ENCODE data around the gene RNF181. TPM values are rescaled to one million over a fixed set of nuclear protein-coding genes. Genes with fewer than 3 reads are reported as not detected.

Gene RNF181
- polyA plus RNA-seq, 12 donors, result 50.8 to 72.4 (median 61.3) TPM; not detected in 1

DNA sequence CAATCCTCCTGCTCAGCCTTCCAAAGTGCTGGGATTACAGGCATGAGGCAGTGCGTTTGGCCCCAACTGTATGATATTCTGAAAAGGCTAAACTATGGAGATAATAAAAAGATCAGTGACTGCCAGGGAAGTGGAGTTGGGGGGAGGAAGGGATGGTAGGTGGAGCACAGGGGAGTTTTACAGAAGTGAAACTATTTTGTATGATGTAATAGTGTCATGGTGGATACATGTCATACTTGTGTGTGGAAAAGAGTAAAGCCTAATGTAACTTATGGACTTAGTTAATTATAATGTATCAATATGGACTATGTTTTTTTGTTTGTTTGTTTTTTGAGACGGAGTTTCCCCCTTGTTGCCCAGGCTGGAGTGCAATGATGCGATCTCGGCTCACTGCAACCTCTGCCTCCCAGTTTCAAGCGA, 31.4 kb upstream of the RNF181 start:
- no peak for DNase-seq

DNA sequence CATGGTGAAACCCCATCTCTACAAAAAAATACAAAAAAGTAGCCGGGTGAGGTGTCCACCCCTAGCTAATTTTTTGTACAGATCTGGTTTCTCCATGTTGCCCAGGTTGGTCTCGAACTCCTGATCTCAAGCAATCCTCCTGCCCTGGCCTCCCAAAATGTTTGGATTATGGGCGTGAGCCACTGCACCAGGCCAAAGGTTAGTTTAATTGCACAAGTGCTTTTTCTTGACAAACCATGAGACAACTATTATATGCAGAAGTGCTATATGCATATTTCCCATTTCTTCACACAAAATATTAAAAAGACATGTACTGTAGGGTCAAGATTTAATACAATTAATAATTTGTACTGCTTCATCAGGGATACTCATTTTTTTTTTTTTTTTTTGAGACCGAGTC, 29.3 kb upstream of the RNF181 start:
- DNase-seq, result no peak

DNA sequence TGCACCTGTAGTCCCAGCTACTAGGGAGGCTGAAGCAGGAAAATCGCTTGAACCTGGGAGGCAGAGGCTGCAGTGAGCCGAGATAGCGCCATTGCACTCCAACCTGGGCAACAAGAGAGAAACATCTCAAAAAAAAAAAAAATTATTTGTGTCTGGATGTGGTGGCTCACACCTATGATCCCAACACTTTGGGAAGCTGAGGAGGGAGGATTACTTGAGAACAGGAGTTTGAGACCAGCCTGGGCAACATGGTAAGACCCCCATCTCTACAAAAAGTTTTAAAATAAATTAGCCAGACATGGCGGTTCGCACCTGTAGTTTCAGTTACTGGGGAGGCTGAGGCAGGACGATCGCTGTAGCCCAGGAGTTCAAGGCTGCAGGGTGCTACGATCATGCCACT, 19.8 kb upstream of the RNF181 start:
- no peak for DNase-seq

DNA sequence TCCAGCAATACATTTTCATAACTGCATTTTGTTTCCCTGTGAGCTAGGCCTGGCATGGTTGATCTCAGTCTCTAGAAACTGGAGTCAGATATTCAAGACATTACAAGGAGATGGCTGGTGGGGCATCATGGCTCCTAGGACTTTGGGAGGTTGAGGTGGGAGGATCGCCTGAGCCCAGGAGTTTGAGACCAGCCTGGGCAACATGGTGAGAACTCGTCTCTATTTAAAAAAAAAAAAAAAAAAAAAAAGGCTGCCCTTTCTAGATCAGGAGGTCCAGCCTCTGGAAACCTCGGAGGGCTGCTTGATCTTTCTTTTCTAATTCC, 18.5 kb upstream of the RNF181 start:
- DNase-seq, result no peak

DNA sequence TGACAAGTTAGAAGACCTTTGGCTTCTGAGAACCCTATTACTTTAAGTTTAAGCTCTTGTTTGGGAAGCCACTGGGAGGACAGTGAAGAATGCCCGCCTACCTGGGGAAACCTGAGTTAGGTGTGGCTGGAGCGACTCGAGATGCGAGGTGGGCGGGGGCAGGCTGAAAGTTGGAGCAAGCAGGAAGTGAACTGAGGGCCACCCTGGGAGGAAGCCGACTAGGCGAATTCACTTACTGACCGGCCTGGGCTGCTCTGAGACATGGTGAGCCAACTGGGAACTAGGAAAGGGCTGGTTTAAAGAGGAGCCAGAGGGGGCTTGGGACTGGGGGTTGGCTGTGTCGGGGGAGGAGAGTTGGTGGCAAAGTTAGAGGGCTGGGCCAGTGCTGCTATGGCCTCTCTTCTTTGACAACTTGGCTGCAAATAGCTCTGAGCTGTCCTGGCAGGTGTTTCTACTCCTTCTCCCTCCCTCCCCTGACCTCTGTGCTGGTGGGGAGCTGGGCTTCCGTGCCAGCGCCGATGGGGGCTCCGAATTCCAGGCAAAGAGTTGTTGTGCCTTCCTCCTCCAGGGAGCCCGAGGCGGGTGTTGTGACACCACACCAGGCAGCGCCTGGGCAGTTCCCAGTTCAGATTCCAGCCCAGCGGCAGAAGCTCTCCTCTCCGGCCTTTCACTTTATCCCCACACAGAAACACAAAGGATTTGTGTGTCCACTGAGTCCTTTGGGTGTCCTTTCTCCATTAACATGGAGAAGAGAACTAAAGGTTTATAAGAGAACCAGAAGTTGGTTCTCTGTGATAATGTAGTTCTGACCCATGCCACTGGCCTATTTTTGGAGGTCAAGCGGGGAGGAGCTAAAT, 17.9 kb upstream of the RNF181 start, which contains the start of gene VAMP8:
VAMP8 (plus strand) TSS at position 201 of the 857 bp plus-strand sequence; CDS start at position 262, 61 bp downstream.
- DNase-seq, result no peak

DNA sequence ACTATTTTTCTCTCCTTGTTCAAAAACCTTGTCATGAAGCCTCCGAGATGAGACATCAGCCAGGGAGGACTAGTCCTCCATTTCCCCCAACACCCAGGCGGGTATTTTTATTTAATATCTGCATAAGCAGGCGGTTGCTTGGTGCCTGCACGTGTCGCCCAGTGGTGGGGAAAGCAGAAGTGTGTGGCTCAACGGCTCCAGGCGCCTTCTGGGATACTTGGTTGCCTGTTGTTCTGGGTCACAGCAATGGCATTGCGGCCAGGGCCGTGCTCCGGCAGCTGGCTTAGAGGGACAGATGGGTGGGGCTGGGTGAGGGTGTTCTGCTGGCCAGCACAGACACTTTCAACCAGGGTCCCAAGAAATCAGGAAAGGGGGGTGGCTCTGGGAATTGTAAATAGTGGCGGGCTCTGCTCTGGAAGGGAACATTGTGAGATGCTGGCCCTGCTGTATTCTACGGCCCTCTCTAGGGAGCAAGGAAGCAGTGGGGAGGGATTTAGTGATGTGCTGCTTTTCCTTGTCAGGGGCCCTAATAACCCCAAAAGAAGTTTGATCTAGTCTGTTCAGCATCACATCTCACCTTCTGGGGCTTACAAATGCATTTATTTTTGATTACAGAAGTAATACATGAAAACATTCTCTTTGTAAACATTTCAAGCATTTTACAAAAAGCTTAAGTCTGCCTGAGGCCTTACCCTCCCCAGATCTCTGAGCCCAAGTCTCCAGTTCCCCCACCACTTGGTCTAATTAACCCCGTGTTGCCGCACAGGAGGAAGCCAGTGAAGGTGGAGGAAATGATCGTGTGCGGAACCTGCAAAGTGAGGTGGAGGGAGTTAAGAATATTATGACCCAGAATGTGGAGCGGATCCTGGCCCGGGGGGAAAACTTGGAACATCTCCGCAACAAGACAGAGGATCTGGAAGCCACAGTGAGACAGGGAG, 17.0 kb upstream of the RNF181 start:
- DNase-seq, result no peak

DNA sequence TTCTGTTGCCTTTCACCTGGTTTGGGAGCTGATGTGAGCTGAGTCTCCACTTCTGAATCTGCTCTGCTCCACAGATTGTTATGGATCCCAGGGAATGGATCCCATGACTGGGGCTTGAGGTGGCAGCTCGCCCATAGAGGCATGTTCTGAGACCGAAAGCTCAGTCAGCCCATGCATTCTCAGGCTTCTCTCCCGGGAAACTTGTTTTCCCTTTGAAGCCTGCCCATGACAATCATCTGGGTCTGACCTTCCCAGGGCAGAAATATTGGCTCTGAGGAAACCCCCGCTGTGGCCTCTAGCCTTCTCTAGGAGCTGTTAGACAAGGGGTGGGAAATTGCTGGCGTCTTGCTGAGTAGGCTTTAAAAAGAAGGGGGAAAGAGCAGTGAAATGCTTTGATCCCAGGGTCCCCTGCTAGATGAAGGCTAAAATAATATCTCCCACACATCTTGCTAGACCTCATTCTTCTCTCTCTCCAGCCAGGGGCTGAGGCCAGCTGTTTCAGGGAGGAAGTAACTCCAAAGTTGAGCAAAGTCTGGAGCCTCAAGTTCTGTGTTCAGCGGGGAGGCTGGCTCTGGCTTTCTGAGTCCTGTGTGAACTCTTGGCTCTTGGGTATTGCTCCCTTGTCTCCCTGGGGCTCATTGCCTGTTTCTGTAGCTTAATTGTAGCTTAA, 16.1 kb upstream of the RNF181 start:
- DNase-seq, result no peak

DNA sequence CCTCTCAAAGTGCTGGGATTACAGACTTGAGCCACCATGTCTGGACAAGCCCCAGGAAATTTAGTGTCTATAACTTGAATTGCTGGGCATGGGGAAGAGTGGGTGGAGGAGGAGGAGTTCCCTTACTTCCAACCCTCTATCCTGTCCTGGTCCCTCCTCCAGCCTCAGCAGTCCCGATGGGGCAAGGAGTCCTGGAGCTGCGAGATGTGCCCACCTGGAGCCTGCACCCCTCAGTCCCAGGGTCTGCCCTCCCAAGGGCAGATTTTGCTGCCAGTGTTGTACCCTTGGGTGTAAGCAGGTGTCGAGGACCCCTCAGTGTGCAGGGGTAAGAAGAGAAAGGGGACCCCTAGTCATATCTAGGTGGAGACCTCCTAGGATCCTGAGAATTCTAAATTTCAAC, 15.3 kb upstream of the RNF181 start:
- DNase-seq, result no peak

DNA sequence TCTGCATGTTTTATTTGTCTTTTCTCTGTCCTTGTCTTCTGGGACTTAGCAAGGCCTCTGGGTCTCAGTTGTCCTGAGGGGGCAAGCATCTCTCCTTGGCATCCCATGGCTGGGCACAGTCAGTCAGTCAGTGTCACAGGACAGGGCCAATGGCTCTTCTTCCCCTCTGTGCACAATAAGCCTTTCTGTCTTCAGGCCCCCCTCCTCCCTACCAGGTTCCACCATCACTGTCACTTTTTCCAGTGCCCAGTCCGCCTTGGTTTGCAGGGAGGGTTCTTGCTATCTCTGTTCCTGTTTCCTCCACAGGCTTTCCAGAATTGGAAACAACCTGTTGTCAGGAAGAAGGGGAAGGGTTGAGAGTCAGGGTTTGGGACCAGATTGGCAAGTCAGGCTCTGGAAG, 13.1 kb upstream of the RNF181 start:
- DNase-seq, result no peak

DNA sequence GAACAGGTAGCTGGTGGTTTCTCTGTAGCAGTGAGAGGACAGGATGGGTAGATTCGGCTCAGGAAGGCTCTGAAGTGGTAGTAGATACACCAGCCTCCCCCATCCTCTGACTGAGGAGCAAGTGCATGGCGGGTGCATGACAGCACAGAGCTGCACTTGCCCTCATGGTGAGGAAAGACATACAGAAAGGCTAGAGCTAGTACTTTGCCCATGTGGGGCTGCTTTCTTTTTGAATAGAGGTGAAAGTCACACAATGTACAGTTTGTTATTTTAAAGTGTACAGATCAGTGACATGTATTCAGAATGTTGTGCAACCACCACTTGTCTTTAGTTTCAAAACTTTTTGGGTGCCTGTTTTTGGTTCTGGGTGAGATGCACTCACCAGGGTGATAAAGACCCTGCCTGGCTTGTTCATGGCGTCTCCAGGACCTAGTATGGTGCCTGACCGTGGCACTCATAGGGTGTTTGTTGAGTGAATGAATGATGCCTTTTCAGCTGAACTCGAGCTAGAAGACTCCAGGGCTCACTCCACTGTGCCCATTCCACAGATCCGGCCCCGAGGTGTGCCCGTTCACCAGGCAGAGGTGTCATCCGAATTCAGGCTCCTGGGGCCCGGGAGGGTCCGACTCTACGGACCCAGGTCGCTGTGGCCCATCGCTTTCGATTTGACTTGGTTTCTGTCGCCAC, 11.7 kb upstream of the RNF181 start:
- DNase-seq, result no peak

DNA sequence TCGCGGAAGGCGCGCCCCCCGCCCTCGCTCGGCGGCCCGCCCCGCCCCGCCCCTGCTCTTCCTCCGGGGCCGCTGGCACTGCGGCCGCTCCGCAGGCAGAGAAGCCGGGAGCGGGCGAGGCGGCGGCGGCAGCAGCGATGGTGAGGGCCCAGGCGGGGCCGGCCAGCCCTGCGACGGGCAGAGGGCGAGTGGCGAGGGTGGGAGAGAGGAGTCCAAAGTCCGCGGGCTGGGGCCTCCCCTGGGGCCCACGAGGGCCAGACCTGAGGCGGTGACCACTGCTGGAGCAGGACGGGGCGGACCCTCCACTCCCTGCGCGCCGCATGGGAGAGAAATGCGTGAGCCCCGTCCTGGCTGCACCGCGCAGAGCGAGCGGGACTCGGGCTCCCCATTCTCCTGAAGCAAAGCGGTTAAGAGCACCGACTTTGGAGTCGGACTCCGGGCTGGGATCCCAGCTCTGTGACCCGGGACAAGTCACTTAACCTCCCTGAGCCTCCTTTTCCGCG, 11.1 kb upstream of the RNF181 start, which contains the start of gene VAMP5:
VAMP5 (plus strand) TSS at position 78 of the 503 bp plus-strand sequence; CDS start at position 138, 60 bp downstream.
- no peak for DNase-seq

DNA sequence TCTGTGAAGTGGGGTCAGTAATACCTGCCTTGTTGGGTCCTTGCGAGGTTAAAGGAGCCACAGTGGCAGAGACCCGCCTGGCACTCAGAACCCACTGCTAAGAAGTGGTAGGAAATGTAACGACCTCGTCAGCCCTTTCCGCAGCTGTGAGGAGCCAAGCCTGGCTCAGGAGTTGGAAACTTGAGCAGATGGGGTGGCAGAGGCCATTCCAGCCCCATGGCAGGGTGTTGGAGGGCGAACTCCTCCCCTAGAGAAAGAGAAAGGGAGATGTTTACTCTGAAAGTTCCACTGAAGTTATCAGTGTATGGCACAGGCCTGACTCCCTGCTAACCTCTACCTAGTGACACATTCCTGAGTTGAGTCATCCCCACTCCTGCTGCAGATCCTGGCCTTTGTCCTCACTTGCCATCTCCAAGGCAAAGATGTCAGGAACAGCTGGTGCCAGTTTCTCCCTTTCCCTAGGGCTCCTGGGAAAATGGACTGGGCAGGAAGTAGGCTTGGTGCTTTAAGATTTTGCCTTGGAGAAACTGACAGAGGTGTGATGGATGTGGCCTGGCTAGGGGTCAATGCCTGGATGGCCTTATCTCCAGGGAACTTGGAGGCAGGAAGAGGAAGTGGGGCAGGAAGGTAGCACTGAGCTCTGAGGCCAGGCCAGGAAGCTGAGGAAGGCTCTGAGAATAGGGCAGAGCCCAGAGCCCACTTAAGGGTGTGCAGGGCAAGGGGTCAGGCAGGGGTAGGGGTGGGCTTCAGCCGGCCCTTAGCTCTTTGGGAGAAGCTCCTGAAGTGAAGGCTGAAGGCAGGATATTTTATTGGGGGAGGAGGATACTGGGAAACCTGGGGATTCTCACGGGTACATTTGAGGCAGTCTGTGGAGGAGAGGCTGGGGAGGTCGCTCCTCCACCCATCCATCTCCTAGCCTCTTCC, 10.4 kb upstream of the RNF181 start:
- no peak for DNase-seq

DNA sequence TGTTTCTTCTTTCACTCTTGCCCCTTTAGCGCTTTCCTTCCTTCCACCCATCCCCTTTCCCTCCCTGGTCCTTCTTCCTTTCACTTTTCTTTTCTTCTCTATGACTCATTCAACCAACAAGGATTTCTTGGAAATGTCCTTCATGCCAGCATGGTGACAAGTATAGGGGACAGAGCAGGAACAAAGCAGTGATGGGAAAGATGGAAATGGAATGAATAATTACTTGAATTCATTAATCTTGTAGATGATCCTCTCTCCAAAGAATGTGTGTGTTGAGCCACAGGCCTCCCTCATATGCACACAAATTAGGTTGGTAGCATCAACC, 9.8 kb upstream of the RNF181 start:
- no peak for DNase-seq

DNA sequence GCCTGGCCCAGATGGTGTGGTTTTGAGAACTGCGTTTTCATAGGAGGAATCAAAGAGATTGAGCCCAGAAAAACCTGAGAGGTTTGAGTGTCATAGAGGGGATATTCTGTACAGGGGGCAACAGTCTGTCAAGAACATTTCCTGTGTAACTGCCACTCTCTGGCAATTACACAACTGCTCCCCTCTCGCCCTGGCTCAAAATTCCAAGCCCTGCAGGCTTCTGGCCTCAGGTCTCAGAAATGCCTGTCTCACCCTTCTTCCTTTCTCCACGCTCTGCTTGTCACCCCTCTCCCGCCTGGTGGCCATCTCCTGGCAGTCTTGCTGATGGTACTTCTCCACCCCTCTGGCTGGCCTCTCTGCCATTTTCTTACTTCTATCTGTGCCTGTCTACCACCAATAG, 7.3 kb upstream of the RNF181 start:
- no peak for DNase-seq

DNA sequence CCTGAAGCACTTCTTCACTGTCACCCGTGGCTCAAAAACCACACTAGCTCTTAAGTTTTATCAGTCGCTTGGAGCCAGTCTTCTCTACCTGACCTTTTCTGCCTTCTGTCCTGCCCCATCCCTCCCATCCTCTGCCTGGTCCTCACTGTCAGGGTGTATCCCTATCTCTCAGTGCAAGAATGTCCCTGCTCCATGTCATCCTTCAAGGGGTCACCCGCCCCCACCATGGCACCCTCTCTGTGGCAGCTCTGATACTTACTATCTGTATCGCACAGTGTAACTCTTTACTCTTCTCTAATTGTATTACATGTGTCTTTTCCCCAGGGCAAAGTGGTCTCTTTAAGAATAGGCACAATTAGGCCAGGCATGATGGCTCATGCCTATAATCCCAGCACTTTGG, 6.9 kb upstream of the RNF181 start:
- DNase-seq, result no peak

DNA sequence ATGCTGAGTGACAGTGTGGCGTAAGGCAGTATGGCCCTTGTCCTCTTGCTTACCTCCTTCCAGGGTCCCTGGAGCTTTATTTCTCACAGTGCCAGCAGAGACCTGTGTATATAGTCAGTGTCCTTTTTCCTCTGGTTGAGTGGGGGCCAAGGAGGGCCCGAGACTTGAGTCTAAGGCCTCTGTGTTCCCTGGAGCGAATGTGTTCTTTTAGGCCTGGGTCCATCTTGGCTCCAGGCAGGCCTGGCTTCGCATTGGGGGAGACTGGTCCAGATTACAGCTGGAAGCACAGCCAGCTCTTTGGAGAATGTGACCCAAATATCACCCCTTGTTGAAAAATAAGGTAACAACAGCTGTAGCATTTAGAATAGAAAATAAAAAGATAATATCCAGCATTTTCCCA, 6.4 kb upstream of the RNF181 start:
- DNase-seq, result no peak

DNA sequence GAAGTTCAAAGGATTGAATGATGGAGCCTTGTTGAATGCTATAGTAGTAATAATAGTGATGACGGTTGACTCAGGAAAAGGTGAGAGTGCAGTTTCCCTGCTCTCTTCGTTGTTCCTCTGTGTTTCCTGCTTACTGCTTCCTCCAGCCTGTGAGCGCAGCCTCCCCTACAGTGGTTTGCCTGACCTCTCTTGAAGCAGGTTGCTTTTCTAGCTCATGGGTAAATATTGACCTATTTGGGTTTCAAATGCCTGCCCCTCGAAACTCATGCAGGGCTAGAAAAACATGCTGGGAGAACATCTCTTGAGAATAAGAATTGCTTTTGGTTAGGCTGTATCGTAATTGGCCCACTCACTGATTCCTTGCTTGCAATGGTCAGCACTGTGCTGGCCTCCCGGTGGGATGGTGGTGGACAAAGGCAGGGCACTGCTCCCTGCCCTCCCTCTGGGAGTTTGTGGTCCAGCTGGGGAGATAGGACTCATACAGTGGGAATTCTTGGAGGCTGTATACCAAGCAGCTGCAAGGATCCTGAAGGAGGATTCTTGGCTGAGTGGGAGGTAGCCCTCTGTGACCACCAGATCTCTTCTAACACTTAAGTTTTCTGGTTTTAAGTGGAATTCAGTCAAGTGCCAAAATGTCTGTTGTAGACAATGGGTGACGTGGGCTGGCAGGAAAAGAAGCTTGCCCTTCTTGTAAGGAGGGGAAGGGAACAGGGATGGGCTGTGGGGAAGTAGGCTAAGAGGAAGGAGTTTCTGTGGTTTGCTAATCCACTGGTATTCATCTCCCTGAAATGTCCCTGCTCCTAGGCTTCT, 5.4 kb upstream of the RNF181 start:
- DNase-seq, result no peak

DNA sequence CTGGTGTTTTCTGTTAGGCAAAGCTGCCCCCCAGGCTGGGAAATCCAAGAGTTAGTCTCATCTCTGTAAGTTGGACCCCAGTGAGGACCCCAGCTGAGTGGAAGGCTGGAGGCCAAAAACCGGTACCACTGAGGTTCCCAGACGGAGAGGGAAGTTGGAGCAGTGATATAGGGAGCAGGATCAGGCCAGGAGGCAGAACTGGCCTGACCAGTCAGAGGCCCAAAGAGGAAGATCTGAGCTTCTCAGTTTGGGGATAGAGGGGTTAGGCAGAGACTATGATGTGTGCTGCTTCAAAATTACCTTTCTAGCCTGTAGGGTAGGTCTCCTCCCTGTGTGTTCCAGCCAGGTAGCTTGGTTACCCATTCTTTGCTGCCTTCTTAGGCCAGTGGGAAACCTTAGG, 4.6 kb upstream of the RNF181 start:
- no peak for DNase-seq

DNA sequence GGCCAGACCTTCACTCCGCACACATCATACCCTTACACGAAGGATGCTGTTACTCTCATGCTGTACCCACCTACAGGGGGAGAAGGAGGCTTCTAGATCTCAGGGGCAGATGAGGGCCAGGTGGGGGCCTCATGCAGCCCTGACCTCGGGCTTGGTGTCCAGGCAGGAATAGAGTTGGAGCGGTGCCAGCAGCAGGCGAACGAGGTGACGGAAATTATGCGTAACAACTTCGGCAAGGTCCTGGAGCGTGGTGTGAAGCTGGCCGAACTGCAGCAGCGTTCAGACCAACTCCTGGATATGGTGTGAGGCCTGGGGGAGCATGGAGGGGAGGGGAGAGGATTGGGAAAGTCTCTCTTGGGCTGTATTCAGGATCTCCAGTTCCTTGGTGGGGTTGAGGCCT, 4.0 kb upstream of the RNF181 start:
- no peak for DNase-seq
